GM23338 (cell line): ENCODE results near the gene LEMD2. TPM values are rescaled to one million over a fixed set of nuclear protein-coding genes. Genes with fewer than 3 reads are reported as not detected.

Experiments used
- ATAC-seq: fragments of 200-7000 bp; cut with Tn5 transposase; 3 replicates; pipeline ENCODE4 v1.9.1; 2020
- DNase-seq: peaks from one replicate; pipeline ENCODE4 v3.0.0-alpha.2; 2015; ENCODE audit warnings: low spot score
- H2AFZ ChIP-seq: fragments of 200-600 bp; sonication (generic); 2 replicates; pipeline ENCODE4 v1.8.0; 2016; ENCODE audit warnings: antibody characterized with exemption, mild to moderate bottlenecking, moderate library complexity
- H3F3A ChIP-seq: fragments of 200-600 bp; sonication (generic); replicated peaks from 2 replicates; pipeline ENCODE4 v1.8.0; 2017; ENCODE audit warnings: antibody characterized with exemption, mixed run types, low read depth
- H3K27ac ChIP-seq: fragments of 200-600 bp; sonication (generic); 2 replicates; pipeline ENCODE4 v1.6.1; 2016; ENCODE audit warnings: low read depth
- H3K27me3 ChIP-seq: fragments of 200-600 bp; sonication (generic); 2 replicates; pipeline ENCODE4 v1.8.0; 2016; ENCODE audit warnings: mild to moderate bottlenecking, mixed run types, moderate library complexity; ENCODE audit not compliant: insufficient read depth
- H3K36me3 ChIP-seq: fragments of 200-600 bp; sonication (generic); 2 replicates; pipeline ENCODE4 v1.8.0; 2016; ENCODE audit warnings: mild to moderate bottlenecking; ENCODE audit not compliant: insufficient read depth
- H3K4me1 ChIP-seq: fragments of 200-600 bp; sonication (generic); 2 replicates; pipeline ENCODE4 v1.8.0; 2016; ENCODE audit warnings: mild to moderate bottlenecking, moderate library complexity; ENCODE audit not compliant: insufficient read depth
- H3K4me2 ChIP-seq: fragments of 200-600 bp; sonication (generic); 2 replicates; pipeline ENCODE4 v1.7.1; 2017; ENCODE audit warnings: mixed run types
- H3K4me3 ChIP-seq: fragments of 200-600 bp; sonication (generic); 2 replicates; pipeline ENCODE4 v1.6.1; 2016; ENCODE audit warnings: mixed run types
- H3K79me2 ChIP-seq: fragments of 200-600 bp; sonication (generic); replicated peaks from 2 replicates; pipeline ENCODE4 v1.8.0; 2017; ENCODE audit warnings: mild to moderate bottlenecking; ENCODE audit not compliant: insufficient read depth
- H3K9me2 ChIP-seq: fragments of 200-600 bp; sonication (generic); 2 replicates; pipeline ENCODE4 v1.8.0; 2017; ENCODE audit not compliant: insufficient read depth
- H4K20me1 ChIP-seq: fragments of 200-600 bp; sonication (generic); replicated peaks from 2 replicates; pipeline ENCODE4 v1.8.0; 2017; ENCODE audit warnings: mild to moderate bottlenecking; ENCODE audit not compliant: insufficient read depth
- H3K27ac Mint-ChIP-seq: 2 replicates; pipeline ENCODE4 v1.8.0; 2020; ENCODE audit warnings: inconsistent platforms, mild to moderate bottlenecking, moderate library complexity, mixed read lengths
- H3K27me3 Mint-ChIP-seq: 3 replicates; pipeline ENCODE4 v1.8.0; 2022; ENCODE audit warnings: low read depth, mild to moderate bottlenecking, moderate library complexity, mixed read lengths, inconsistent platforms; ENCODE audit not compliant: insufficient read depth, poor library complexity
- H3K36me3 Mint-ChIP-seq: 3 replicates; pipeline ENCODE4 v1.8.0; 2021; ENCODE audit warnings: low read depth, mild to moderate bottlenecking, inconsistent platforms, moderate library complexity, mixed read lengths
- H3K4me1 Mint-ChIP-seq: 3 replicates; pipeline ENCODE4 v1.8.0; 2020; ENCODE audit warnings: mild to moderate bottlenecking, inconsistent platforms, mixed read lengths
- H3K4me3 Mint-ChIP-seq: 3 replicates; pipeline ENCODE4 v1.8.0; 2021; ENCODE audit warnings: moderate library complexity, mild to moderate bottlenecking, inconsistent platforms, mixed read lengths
- H3K9me3 Mint-ChIP-seq: 3 replicates; pipeline ENCODE4 v1.8.0; 2020; ENCODE audit warnings: moderate library complexity, mild to moderate bottlenecking, inconsistent platforms, mixed read lengths
- ETS1 ChIP-seq: IDR thresholded peaks from 2 replicates; pipeline ENCODE4 v1.6.1; 2016; ENCODE audit warnings: antibody characterized with exemption
- EZH2 ChIP-seq: fragments of 200-600 bp; sonication (generic); IDR thresholded peaks from one replicate; pipeline ENCODE4 v1.8.0; 2017; ENCODE audit warnings: antibody characterized with exemption, mild to moderate bottlenecking, low read depth; ENCODE audit not compliant: unreplicated experiment
- EZH2phosphoT487 ChIP-seq: fragments of 200-600 bp; sonication (generic); IDR thresholded peaks from one replicate; pipeline ENCODE4 v1.8.1; 2018; ENCODE audit warnings: antibody characterized with exemption; ENCODE audit not compliant: unreplicated experiment
- POLR2AphosphoS5 ChIP-seq: IDR thresholded peaks from 2 replicates; pipeline ENCODE4 v1.6.1; 2016; ENCODE audit warnings: antibody characterized with exemption, low read depth
- STAT1 ChIP-seq: IDR thresholded peaks from one replicate; pipeline ENCODE4 v1.6.1; 2016; ENCODE audit warnings: antibody characterized with exemption; ENCODE audit not compliant: unreplicated experiment
- polyA plus RNA-seq: library from polyadenylated mRNA; unstranded; fragments of >200 nt; fragmentation: Nextera tagmentation; extraction: Ambion mirVana; gene quantifications from 2 replicates; pipeline ENCODE4 v1.2.1, GENCODE V29; 2016
- total RNA-seq: library from RNA; depleted of rRNA; stranded (reverse); fragments of >200 nt; shearing (Covaris generic); gene quantifications from 2 replicates; pipeline ENCODE4 v1.2.3, GENCODE V29; 2014
- TF ChIP-seq, protein P1 (sequence below): fragments of 250-450 bp; sonication (Bioruptor Pico); IDR thresholded peaks from 2 replicates; pipeline ENCODE4 v1.5.0; 2020; ENCODE audit warnings: mild to moderate bottlenecking, moderate library complexity
- TF ChIP-seq, protein P2 (sequence below): IDR thresholded peaks from one replicate; pipeline ENCODE4 v1.6.1; 2018; ENCODE audit warnings: antibody characterized with exemption; ENCODE audit not compliant: unreplicated experiment
- TF ChIP-seq, protein P3 (sequence below), 2 experiments: fragments of 200-600 bp in 1 of 2; sonication (generic) in 1 of 2; conservative IDR thresholded peaks; 2 replicates each; pipeline versions ENCODE4 v1.5.1 to v1.6.1; 2016 to 2017; ENCODE audit warnings: antibody characterized with exemption in 2 of 2, low read depth in 2 of 2, mild to moderate bottlenecking in 2 of 2, moderate library complexity in 1 of 2

The LEMD2 gene
- total and polyA plus RNA-seq, 2 experiments from 2014 or later: 28.6 to 64.7 TPM

GRCh38 chr6:33742837-33743236 lies 46.1 kb downstream of the LEMD2 start (continued):
- TF ChIP-seq, protein P1, sequence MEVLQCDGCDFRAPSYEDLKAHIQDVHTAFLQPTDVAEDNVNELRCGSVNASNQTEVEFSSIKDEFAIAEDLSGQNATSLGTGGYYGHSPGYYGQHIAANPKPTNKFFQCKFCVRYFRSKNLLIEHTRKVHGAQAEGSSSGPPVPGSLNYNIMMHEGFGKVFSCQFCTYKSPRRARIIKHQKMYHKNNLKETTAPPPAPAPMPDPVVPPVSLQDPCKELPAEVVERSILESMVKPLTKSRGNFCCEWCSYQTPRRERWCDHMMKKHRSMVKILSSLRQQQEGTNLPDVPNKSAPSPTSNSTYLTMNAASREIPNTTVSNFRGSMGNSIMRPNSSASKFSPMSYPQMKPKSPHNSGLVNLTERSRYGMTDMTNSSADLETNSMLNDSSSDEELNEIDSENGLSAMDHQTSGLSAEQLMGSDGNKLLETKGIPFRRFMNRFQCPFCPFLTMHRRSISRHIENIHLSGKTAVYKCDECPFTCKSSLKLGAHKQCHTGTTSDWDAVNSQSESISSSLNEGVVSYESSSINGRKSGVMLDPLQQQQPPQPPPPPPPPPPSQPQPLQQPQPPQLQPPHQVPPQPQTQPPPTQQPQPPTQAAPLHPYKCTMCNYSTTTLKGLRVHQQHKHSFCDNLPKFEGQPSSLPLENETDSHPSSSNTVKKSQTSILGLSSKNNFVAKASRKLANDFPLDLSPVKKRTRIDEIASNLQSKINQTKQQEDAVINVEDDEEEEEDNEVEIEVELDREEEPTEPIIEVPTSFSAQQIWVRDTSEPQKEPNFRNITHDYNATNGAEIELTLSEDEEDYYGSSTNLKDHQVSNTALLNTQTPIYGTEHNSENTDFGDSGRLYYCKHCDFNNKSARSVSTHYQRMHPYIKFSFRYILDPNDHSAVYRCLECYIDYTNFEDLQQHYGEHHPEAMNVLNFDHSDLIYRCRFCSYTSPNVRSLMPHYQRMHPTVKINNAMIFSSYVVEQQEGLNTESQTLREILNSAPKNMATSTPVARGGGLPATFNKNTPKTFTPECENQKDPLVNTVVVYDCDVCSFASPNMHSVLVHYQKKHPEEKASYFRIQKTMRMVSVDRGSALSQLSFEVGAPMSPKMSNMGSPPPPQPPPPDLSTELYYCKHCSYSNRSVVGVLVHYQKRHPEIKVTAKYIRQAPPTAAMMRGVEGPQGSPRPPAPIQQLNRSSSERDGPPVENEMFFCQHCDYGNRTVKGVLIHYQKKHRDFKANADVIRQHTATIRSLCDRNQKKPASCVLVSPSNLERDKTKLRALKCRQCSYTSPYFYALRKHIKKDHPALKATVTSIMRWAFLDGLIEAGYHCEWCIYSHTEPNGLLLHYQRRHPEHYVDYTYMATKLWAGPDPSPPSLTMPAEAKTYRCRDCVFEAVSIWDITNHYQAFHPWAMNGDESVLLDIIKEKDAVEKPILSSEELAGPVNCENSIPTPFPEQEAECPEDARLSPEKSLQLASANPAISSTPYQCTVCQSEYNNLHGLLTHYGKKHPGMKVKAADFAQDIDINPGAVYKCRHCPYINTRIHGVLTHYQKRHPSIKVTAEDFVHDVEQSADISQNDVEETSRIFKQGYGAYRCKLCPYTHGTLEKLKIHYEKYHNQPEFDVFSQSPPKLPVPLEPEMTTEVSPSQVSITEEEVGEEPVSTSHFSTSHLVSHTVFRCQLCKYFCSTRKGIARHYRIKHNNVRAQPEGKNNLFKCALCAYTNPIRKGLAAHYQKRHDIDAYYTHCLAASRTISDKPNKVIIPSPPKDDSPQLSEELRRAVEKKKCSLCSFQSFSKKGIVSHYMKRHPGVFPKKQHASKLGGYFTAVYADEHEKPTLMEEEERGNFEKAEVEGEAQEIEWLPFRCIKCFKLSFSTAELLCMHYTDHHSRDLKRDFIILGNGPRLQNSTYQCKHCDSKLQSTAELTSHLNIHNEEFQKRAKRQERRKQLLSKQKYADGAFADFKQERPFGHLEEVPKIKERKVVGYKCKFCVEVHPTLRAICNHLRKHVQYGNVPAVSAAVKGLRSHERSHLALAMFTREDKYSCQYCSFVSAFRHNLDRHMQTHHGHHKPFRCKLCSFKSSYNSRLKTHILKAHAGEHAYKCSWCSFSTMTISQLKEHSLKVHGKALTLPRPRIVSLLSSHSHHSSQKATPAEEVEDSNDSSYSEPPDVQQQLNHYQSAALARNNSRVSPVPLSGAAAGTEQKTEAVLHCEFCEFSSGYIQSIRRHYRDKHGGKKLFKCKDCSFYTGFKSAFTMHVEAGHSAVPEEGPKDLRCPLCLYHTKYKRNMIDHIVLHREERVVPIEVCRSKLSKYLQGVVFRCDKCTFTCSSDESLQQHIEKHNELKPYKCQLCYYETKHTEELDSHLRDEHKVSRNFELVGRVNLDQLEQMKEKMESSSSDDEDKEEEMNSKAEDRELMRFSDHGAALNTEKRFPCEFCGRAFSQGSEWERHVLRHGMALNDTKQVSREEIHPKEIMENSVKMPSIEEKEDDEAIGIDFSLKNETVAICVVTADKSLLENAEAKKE (CRISPR knock-in tag): no peak
- no peak for TF ChIP-seq EZH2

GRCh38 chr6:33742092-33742491 lies 46.8 kb downstream of the LEMD2 start:
- Mint-ChIP-seq H3K9me3 (no peaks in the 10 kb centered on the region), H3K27ac (no peak overlapping the region), H3K4me3 (no peak overlapping the region), H3K27me3 (peaks cover 9% of the 10 kb centered on the region), H3K4me1 (peaks cover 32% of the 10 kb centered on the region), H3K36me3 (no peaks in the 10 kb centered on the region)
- Histone ChIP-seq H3K79me2 (no peaks in the 10 kb centered on the region), H3K36me3 (no peaks in the 10 kb centered on the region), H2AFZ (no peak overlapping the region), H3K27me3 (no peaks in the 10 kb centered on the region), H3K4me1 (peaks cover 20% of the 10 kb centered on the region), H3K27ac (no peak overlapping the region), H3K9me2 (no peaks in the 10 kb centered on the region), H4K20me1 (no peaks in the 10 kb centered on the region), H3F3A (no peaks in the 10 kb centered on the region), H3K4me2 (no peak overlapping the region), H3K4me3 (no peak overlapping the region)
- ATAC-seq (no peak), DNase-seq (no peak)
- TF ChIP-seq STAT1 (no peak), ETS1 (no peak), EZH2phosphoT487 (no peak), POLR2AphosphoS5 (no peak)
- TF ChIP-seq, protein P2, sequence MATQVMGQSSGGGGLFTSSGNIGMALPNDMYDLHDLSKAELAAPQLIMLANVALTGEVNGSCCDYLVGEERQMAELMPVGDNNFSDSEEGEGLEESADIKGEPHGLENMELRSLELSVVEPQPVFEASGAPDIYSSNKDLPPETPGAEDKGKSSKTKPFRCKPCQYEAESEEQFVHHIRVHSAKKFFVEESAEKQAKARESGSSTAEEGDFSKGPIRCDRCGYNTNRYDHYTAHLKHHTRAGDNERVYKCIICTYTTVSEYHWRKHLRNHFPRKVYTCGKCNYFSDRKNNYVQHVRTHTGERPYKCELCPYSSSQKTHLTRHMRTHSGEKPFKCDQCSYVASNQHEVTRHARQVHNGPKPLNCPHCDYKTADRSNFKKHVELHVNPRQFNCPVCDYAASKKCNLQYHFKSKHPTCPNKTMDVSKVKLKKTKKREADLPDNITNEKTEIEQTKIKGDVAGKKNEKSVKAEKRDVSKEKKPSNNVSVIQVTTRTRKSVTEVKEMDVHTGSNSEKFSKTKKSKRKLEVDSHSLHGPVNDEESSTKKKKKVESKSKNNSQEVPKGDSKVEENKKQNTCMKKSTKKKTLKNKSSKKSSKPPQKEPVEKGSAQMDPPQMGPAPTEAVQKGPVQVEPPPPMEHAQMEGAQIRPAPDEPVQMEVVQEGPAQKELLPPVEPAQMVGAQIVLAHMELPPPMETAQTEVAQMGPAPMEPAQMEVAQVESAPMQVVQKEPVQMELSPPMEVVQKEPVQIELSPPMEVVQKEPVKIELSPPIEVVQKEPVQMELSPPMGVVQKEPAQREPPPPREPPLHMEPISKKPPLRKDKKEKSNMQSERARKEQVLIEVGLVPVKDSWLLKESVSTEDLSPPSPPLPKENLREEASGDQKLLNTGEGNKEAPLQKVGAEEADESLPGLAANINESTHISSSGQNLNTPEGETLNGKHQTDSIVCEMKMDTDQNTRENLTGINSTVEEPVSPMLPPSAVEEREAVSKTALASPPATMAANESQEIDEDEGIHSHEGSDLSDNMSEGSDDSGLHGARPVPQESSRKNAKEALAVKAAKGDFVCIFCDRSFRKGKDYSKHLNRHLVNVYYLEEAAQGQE: no peak
- TF ChIP-seq, protein P3, sequence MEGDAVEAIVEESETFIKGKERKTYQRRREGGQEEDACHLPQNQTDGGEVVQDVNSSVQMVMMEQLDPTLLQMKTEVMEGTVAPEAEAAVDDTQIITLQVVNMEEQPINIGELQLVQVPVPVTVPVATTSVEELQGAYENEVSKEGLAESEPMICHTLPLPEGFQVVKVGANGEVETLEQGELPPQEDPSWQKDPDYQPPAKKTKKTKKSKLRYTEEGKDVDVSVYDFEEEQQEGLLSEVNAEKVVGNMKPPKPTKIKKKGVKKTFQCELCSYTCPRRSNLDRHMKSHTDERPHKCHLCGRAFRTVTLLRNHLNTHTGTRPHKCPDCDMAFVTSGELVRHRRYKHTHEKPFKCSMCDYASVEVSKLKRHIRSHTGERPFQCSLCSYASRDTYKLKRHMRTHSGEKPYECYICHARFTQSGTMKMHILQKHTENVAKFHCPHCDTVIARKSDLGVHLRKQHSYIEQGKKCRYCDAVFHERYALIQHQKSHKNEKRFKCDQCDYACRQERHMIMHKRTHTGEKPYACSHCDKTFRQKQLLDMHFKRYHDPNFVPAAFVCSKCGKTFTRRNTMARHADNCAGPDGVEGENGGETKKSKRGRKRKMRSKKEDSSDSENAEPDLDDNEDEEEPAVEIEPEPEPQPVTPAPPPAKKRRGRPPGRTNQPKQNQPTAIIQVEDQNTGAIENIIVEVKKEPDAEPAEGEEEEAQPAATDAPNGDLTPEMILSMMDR (conservative IDR thresholded peaks at IDR 0.05; ENCODE audit: low read depth in 2 of 2): no peak
